K562 (cell line): Measurements from ENCODE around the gene TLN1. TPM values are rescaled to one million over a fixed set of nuclear protein-coding genes. Genes with fewer than 3 reads are reported as not detected.

Source experiments
- ATAC-seq: fragments of 200-7000 bp; cut with Tn5 transposase; 3 replicates; pipeline ENCODE4 v1.9.1; 2020; ENCODE audit warnings: moderate library complexity
- BruUV-seq: library from RNA; stranded (reverse); fragments of 400-500 nt; replicated peaks from 2 replicates; lab custom pipeline; 2021; lab: Mats Ljungman, UMichigan
- CTCF ChIA-PET: fragments of 300-600 bp; formaldehyde crosslinking; extraction: SDS; loops from one replicate; lab custom pipeline; 2021; ENCODE audit warnings: low intra/inter-chr PET ratio; lab: Yijun Ruan, JAX
- POLR2A ChIA-PET: fragments of 300-600, 350-650 bp; sonication (Branson Sonifier 250); formaldehyde crosslinking; extraction: SDS; loops from one replicate; lab custom pipeline; 2021; ENCODE audit warnings: antibody characterized with exemption, inconsistent platforms; lab: Yijun Ruan, JAX
- DNase-seq, 4 experiments: peaks; one replicate each; pipeline versions ENCODE4 v3.0.0 to v3.0.0-alpha.2; 2011 to 2018; ENCODE audit warnings: low spot score in 3 of 4, mixed read lengths in 3 of 4; ENCODE audit errors: extremely low read depth in 1 of 4
- FAIRE-seq: peaks from 2 replicates; lab custom pipeline; 2011; peaks lifted over from hg19 to GRCh38; lab: Jason Lieb, UNC
- H2AFZ ChIP-seq: 2 replicates; pipeline ENCODE4 v1.6.0; 2011; ENCODE audit warnings: low read depth, low read length, control low read depth, inconsistent platforms
- H3K27ac ChIP-seq: fragments of 200-600 bp; 3 replicates; pipeline ENCODE4 v1.8.0; 2011; ENCODE audit warnings: low read depth, mild to moderate bottlenecking, control low read depth, inconsistent platforms, low read length, moderate library complexity, mixed read lengths; ENCODE audit errors: extremely low read depth
- H3K27me3 ChIP-seq, 2 experiments: fragments of 300-600 bp in 1 of 2; 2 replicates in 1 of 2; 3 replicates in 1 of 2; pipeline versions ENCODE4 v1.6.0 to v1.8.0; 2011; ENCODE audit warnings: inconsistent platforms in 2 of 2, low read length in 2 of 2, mild to moderate bottlenecking in 1 of 2, mixed read lengths in 1 of 2, moderate library complexity in 1 of 2; ENCODE audit not compliant: control insufficient read depth in 2 of 2, insufficient read depth in 2 of 2
- H3K36me3 ChIP-seq: fragments of 300-600 bp; 3 replicates; pipeline ENCODE4 v1.8.0; 2011; ENCODE audit warnings: mild to moderate bottlenecking, low read length, inconsistent platforms; ENCODE audit not compliant: control insufficient read depth, insufficient read depth
- H3K4me1 ChIP-seq, 2 experiments: fragments of 200-600 bp in 1 of 2; replicated peaks in 1 of 2; 2 replicates in 1 of 2; 3 replicates in 1 of 2; pipeline versions ENCODE4 v1.5.1 to v1.8.0; 2011; ENCODE audit warnings: inconsistent platforms in 2 of 2, low read length in 2 of 2, mild to moderate bottlenecking in 1 of 2, mixed read lengths in 1 of 2, moderate library complexity in 1 of 2; ENCODE audit not compliant: control insufficient read depth in 2 of 2, insufficient read depth in 2 of 2
- H3K4me2 ChIP-seq: 2 replicates; pipeline ENCODE4 v1.6.1; 2011; ENCODE audit warnings: low read length, control low read depth, inconsistent platforms, mixed read lengths; ENCODE audit not compliant: insufficient read depth
- H3K4me3 ChIP-seq: fragments of 200-600 bp; sonication (generic), shearing (Covaris generic); 2 replicates; pipeline ENCODE4 v1.5.1; 2016; ENCODE audit warnings: control low read depth, inconsistent platforms
- H3K79me2 ChIP-seq: fragments of 200-600 bp; 3 replicates; pipeline ENCODE4 v1.8.0; 2011; ENCODE audit warnings: low read length, inconsistent platforms; ENCODE audit not compliant: control insufficient read depth, insufficient read depth
- H3K9ac ChIP-seq, 2 experiments: 2 replicates each; pipeline versions ENCODE4 v1.6.0 to v1.6.1; 2011; ENCODE audit warnings: low read depth in 2 of 2, low read length in 2 of 2, control low read depth in 1 of 2, inconsistent platforms in 1 of 2, mild to moderate bottlenecking in 1 of 2, mixed read lengths in 1 of 2; ENCODE audit not compliant: insufficient read depth in 1 of 2
- H3K9me1 ChIP-seq: one replicate; pipeline ENCODE4 v1.6.0; 2011; ENCODE audit warnings: inconsistent platforms, mild to moderate bottlenecking, low read length, moderate library complexity; ENCODE audit not compliant: control insufficient read depth, insufficient read depth
- H3K9me3 ChIP-seq: replicated peaks from 2 replicates; pipeline ENCODE4 v1.5.1; 2011; ENCODE audit warnings: low read depth, low read length, inconsistent platforms; ENCODE audit not compliant: control insufficient read depth, insufficient read depth
- H4K20me1 ChIP-seq: replicated peaks from 2 replicates; pipeline ENCODE4 v1.6.1; 2011; ENCODE audit warnings: low read length, inconsistent platforms, mixed read lengths; ENCODE audit not compliant: control insufficient read depth, insufficient read depth
- FOXP1 ChIP-seq: sonication (generic); formaldehyde crosslinking; IDR thresholded peaks from 2 replicates; pipeline ENCODE4 v1.8.0; 2022; ENCODE audit warnings: mild to moderate bottlenecking, missing genetic modification reagents
- TAF1 ChIP-seq: IDR thresholded peaks from 2 replicates; pipeline ENCODE4 v1.6.1; 2011; ENCODE audit warnings: mild to moderate bottlenecking, low read length, moderate library complexity; ENCODE audit not compliant: insufficient read depth, control insufficient read depth, severe bottlenecking; ENCODE audit errors: extremely low read depth
- ZNF766 ChIP-seq: fragments of 200-800 bp; sonication (Bioruptor generic); conservative IDR thresholded peaks from 2 replicates; pipeline ENCODE4 v1.6.1; 2016; ENCODE audit warnings: missing genetic modification characterization, missing compliant biosample characterization
- WGBS: fragments of 100-300 bp; shearing (Covaris generic); methylation state at CpG from one replicate; pipeline ENCODE4 v1.1.6; 2016; ENCODE audit warnings: low coverage, mixed read lengths; ENCODE audit not compliant: insufficient coverage; ENCODE audit errors: missing lambda C conversion rate; 5-methylcytosine and 5-hydroxymethylcytosine counted together
- in situ Hi-C: fragments of 300-500 bp; cut with MboI; formaldehyde crosslinking; loops from 4 replicates; pipeline ENCODE4 v1.15.0; 2018; ENCODE audit warnings: inconsistent platforms, mixed read lengths
- intact Hi-C: fragments of 100-400 bp; cut with micrococcal nuclease; formaldehyde crosslinking; loops from 2 replicates; pipeline ENCODE4 v1.14.2; 2022
- polyA plus RNA-seq, 8 experiments: library from polyadenylated mRNA; depleted of rRNA in 4 of 8; stranded (reverse) in 5 of 8; unstranded in 3 of 8; fragments of >200 nt; fragmentation: Nextera tagmentation in 2 of 8; fragmentation: Illumina TruSeq in 1 of 8; extraction: Ambion mirVana in 2 of 8; extraction: Trizol in 1 of 8; gene quantifications; 2 replicates each; pipeline versions ENCODE4 v1.2.1 to v1.2.3, GENCODE V29; 2011 to 2014; ENCODE audit warnings: inconsistent platforms in 1 of 8, missing spikeins in 1 of 8
- total RNA-seq, 7 experiments: library from RNA; depleted of rRNA in 6 of 7; stranded (reverse); fragments of >200 nt in 6 of 7; fragmentation: Illumina TruSeq in 2 of 7; extraction: Trizol in 2 of 7; gene quantifications; 2 replicates each; pipeline versions ENCODE4 v1.2.1 to v1.2.3, GENCODE V29; 2011 to 2021; ENCODE audit warnings: low replicate concordance in 1 of 7
- TF ChIP-seq, protein P1 (sequence below): IDR thresholded peaks from 2 replicates; pipeline ENCODE4 v1.6.1; 2016; ENCODE audit warnings: missing genetic modification characterization, missing compliant biosample characterization

TLN1 gene
- total and polyA plus RNA-seq, 9 of the 15 experiments (the other 6 are each of a cell fraction or from before 2014, with no cell fraction given), result 3.6 to 240 (median 54.8) TPM

- BruUV-seq, result no TSS peak
- peaks cover 97% of the 10 kb centered on the region for H3K36me3 ChIP-seq
- no peaks in the 10 kb centered on the region for H3K9me1 ChIP-seq
- no peak overlapping the region for H2AFZ ChIP-seq
- no peak overlapping the region for H3K27ac ChIP-seq
- H3K27me3 ChIP-seq, result no peaks in the 10 kb centered on the region
- no peak overlapping the region for H3K4me3 ChIP-seq
- intact Hi-C loops, result loop anchor here (5.0 to 10.0 kb wide), 2 partner anchors 38 to 76 kb away; partner anchors contain the start of genes HINT2 and SPAG8
- no peak for FAIRE-seq
- peaks cover 19% of the 10 kb centered on the region for H3K79me2 ChIP-seq
- ATAC-seq, result no peak
- TF ChIP-seq, protein P1, sequence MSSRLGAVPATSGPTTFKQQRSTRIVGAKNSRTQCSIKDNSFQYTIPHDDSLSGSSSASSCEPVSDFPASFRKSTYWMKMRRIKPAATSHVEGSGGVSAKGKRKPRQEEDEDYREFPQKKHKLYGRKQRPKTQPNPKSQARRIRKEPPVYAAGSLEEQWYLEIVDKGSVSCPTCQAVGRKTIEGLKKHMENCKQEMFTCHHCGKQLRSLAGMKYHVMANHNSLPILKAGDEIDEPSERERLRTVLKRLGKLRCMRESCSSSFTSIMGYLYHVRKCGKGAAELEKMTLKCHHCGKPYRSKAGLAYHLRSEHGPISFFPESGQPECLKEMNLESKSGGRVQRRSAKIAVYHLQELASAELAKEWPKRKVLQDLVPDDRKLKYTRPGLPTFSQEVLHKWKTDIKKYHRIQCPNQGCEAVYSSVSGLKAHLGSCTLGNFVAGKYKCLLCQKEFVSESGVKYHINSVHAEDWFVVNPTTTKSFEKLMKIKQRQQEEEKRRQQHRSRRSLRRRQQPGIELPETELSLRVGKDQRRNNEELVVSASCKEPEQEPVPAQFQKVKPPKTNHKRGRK (tag), result no peak
- TF ChIP-seq TAF1 (no peak), ZNF766 (CRISPR knock-in tag) (no peak), FOXP1 (CRISPR knock-in tag) (no peak)
- TF ChIP-seq, all 486 proteins: peak for 0
- Histone ChIP-seq H3K9me3 (no peaks in the 10 kb centered on the region), H4K20me1 (no peaks in the 10 kb centered on the region), H3K9ac (no peak overlapping the region), H3K4me1 (peaks cover 2 to 4% of the 10 kb centered on the region in 2 experiments; a peak in 3 of 5 replicates), H3K4me2 (no peak overlapping the region)
- ChIA-PET CTCF (no interaction called here), POLR2A (interaction anchor here (0.9 to 4.8 kb wide), 3 partner anchors 9 to 11 kb away, joined by 3 to 21 read pairs (median 10); no protein-coding TSS in a partner anchor)
- DNase-seq, result no peak
- WGBS, result 93% methylated on average over 5 of the region's 7 CpGs
- in situ Hi-C loops, result no loop called here
Observed at GRCh38 chr9:35738924-35739323, 6.9 kb upstream of the TLN1 start.
